Endodermal cell (in vitro differentiated cells): Measurements from ENCODE around the gene SERP2. TPM values are rescaled to one million over a fixed set of nuclear protein-coding genes. Genes with fewer than 3 reads are reported as not detected.

Source experiments
- DNase-seq: peaks from one replicate; pipeline ENCODE4 v3.0.0-alpha.2; 2017
- H3K27ac ChIP-seq: 2 replicates; pipeline ENCODE4 v1.5.1; 2013; ENCODE audit warnings: mild to moderate bottlenecking, low read depth, low read length, moderate library complexity
- H3K27me3 ChIP-seq: 2 replicates; pipeline ENCODE4 v1.6.1; 2013; ENCODE audit warnings: mild to moderate bottlenecking, low read length, moderate library complexity; ENCODE audit not compliant: insufficient read depth, control insufficient read depth, poor library complexity, severe bottlenecking
- H3K36me3 ChIP-seq: 2 replicates; pipeline ENCODE4 v1.7.0; 2013; ENCODE audit warnings: mild to moderate bottlenecking, low read length, moderate library complexity; ENCODE audit not compliant: control insufficient read depth, insufficient read depth
- H3K4me1 ChIP-seq: one replicate; pipeline ENCODE4 v1.7.0; 2013; ENCODE audit warnings: low read length; ENCODE audit not compliant: control insufficient read depth, insufficient read depth
- H3K4me3 ChIP-seq: 2 replicates; pipeline ENCODE4 v1.5.1; 2013; ENCODE audit warnings: mild to moderate bottlenecking, low read length, moderate library complexity
- H3K9ac ChIP-seq: 2 replicates; pipeline ENCODE4 v1.6.1; 2013; ENCODE audit warnings: mild to moderate bottlenecking, low read length, moderate library complexity; ENCODE audit not compliant: poor library complexity, severe bottlenecking; ENCODE audit errors: extremely low read depth
- H3K9me3 ChIP-seq: 2 replicates; pipeline ENCODE4 v1.6.1; 2013; ENCODE audit warnings: mild to moderate bottlenecking, low read length, moderate library complexity; ENCODE audit not compliant: control insufficient read depth
- H3K27ac Mint-ChIP-seq: 2 replicates; pipeline ENCODE4 v1.8.0; 2020; ENCODE audit warnings: mixed read lengths
- H3K27me3 Mint-ChIP-seq: 2 replicates; pipeline ENCODE4 v1.8.0; 2021; ENCODE audit warnings: mild to moderate bottlenecking, mixed read lengths; ENCODE audit not compliant: insufficient read depth
- H3K36me3 Mint-ChIP-seq: 2 replicates; pipeline ENCODE4 v1.8.0; 2020; ENCODE audit warnings: low read depth, mixed read lengths
- H3K4me1 Mint-ChIP-seq: 2 replicates; pipeline ENCODE4 v1.8.0; 2020; ENCODE audit warnings: mixed read lengths
- H3K4me3 Mint-ChIP-seq: 2 replicates; pipeline ENCODE4 v1.8.0; 2020; ENCODE audit warnings: mild to moderate bottlenecking, moderate library complexity, mixed read lengths
- H3K9me3 Mint-ChIP-seq: 2 replicates; pipeline ENCODE4 v1.8.0; 2020; ENCODE audit warnings: mild to moderate bottlenecking, mixed read lengths
- CTCF ChIP-seq: fragments of 200-600 bp; sonication (generic); conservative IDR thresholded peaks from 2 replicates; pipeline ENCODE4 v1.5.0; 2021; ENCODE audit warnings: antibody characterized with exemption, mild to moderate bottlenecking
- WGBS, 2 experiments: methylation state at CpG; one replicate each; pipeline versions ENCODE4 v1.1.5 to v1.1.7; 2013; ENCODE audit warnings: missing lambda C conversion rate in 2 of 2, mixed read lengths in 1 of 2; ENCODE audit not compliant: insufficient coverage in 1 of 2, insufficient read length in 1 of 2; 5-methylcytosine and 5-hydroxymethylcytosine counted together
- total RNA-seq, 2 donors: library from RNA; stranded (reverse); fragmentation: NEBNext Ultra II Directional in 1 of 2; extraction: Animal tissue kit (Norgen Biotek cat#: 25700) in 1 of 2; gene quantifications; 2 replicates in 1 of 2; 3 replicates in 1 of 2; pipeline ENCODE4 v1.2.1, GENCODE V29; 2021

The SERP2 gene
- total RNA-seq, 2 donors from 2014 or later: 2.9 to 3.5 TPM

- Histone ChIP-seq H3K9ac (no peak overlapping the region), H3K27me3 (peaks cover 5% of the 10 kb centered on the region), H3K27ac (no peak overlapping the region), H3K4me3 (no peak overlapping the region), H3K4me1 (peaks cover 18% of the 10 kb centered on the region), H3K9me3 (peaks cover 6% of the 10 kb centered on the region), H3K36me3 (no peaks in the 10 kb centered on the region)
- Mint-ChIP-seq H3K4me3 (no peak overlapping the region), H3K27ac (no peak overlapping the region), H3K27me3 (peaks cover 19% of the 10 kb centered on the region), H3K9me3 (peaks cover 9% of the 10 kb centered on the region), H3K4me1 (peaks cover 27% of the 10 kb centered on the region), H3K36me3 (no peaks in the 10 kb centered on the region)
- 85 to 89% methylated on average over 3 to 4 of the region's 4 CpGs for WGBS, 2 experiments
- no peak for TF ChIP-seq CTCF
- DNase-seq: no peak
Measured at GRCh38 chr13:44337581-44337980, 36.0 kb upstream of the SERP2 start.

- no peaks in the 10 kb centered on the region for H3K36me3 ChIP-seq
- no peak overlapping the region for H3K27ac ChIP-seq
- Mint-ChIP-seq H3K4me1 (peaks cover 4% of the 10 kb centered on the region), H3K9me3 (peaks cover 9% of the 10 kb centered on the region), H3K36me3 (no peaks in the 10 kb centered on the region), H3K4me3 (no peak overlapping the region), H3K27ac (no peak overlapping the region), H3K27me3 (peaks cover 19% of the 10 kb centered on the region)
- H3K27me3 ChIP-seq: peaks cover 5% of the 10 kb centered on the region
- no peak for DNase-seq
- H3K9ac ChIP-seq: no peak overlapping the region
- H3K4me3 ChIP-seq: no peak overlapping the region
- no peaks in the 10 kb centered on the region for H3K4me1 ChIP-seq
- no peak for TF ChIP-seq CTCF
- H3K9me3 ChIP-seq: peaks cover 6% of the 10 kb centered on the region
- WGBS, 2 experiments: 60 to 89% methylated on average over 1 to 2 of the region's 2 CpGs
Measured at GRCh38 chr13:44340508-44340907, 33.1 kb upstream of the SERP2 start.

- Histone ChIP-seq H3K36me3 (no peaks in the 10 kb centered on the region), H3K4me1 (no peaks in the 10 kb centered on the region), H3K9ac (no peak overlapping the region), H3K27ac (no peak overlapping the region), H3K9me3 (peaks cover 6% of the 10 kb centered on the region), H3K27me3 (peaks cover 5% of the 10 kb centered on the region), H3K4me3 (no peak overlapping the region)
- no peaks in the 10 kb centered on the region for H3K4me1 Mint-ChIP-seq
- no peaks in the 10 kb centered on the region for H3K36me3 Mint-ChIP-seq
- H3K9me3 Mint-ChIP-seq: peaks cover 9% of the 10 kb centered on the region
- H3K27me3 Mint-ChIP-seq: peaks cover 11% of the 10 kb centered on the region
- 100% methylated on average over 1 of the region's 1 CpG; no CpG with 5 or more reads in 1 of the 2 experiments for WGBS, 2 experiments
- no peak overlapping the region for H3K27ac Mint-ChIP-seq
- DNase-seq: no peak
- TF ChIP-seq CTCF: no peak
- no peak overlapping the region for H3K4me3 Mint-ChIP-seq
Measured at GRCh38 chr13:44342741-44343140, 30.9 kb upstream of the SERP2 start.
